HL-60/S4 treated with phorbol 12-myristate 13-acetate at 8.2 ng/mL for 4 days and 3 days (cell line): ENCODE data around the gene MUCL3.
"Not testable (repeated sequence)": the region's sequence is repeated elsewhere in the genome, so short reads cannot be mapped to it uniquely, and the experiment has no call there.

Experiments used
- in situ Hi-C: fragments of 300-500 bp; cut with MboI; formaldehyde crosslinking; loops from 2 replicates; pipeline ENCODE4 v1.15.0; 2022; ENCODE audit warnings: low sequenced_read_pairs

The MUCL3 gene

DNA sequence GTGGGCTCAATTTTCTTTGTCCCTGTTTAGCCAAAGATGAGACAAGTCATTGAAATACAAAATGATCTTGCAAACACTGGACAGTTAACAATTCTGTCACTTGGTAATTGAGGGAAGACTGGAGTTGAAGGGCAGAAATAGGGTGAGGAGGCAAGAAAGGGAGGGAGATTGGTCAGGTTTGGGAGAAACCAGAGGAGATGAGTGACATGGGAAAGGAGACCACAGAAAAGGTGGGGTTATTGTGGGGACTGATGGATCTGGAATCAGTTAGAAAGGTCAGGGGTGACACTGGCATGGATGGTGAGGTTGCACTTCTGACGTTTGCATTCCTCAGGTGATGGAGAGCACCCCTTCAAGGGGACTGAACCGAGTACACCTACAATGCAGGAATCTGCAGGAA lies 32.1 kb upstream of the MUCL3 start:
- in situ Hi-C loops, result no loop called here

DNA sequence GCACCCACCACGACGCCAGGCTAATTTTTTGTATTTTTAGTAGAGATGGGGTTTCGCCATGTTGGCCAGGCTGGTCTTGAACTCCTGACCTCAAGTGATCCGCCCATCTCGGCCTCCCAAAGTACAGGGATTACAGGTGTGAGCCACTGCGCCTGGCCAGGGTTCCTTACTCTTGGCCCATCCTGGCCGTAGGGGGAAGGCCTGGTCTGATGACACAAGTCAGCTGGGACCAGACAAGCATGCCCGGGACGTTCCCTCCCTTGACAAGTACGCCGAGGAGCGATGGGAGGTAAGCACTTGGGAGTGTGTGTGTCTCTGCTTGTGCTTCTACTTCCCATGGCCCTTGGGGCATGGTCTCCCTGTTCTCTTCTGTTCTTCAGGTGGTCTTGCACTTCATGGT lies 30.3 kb upstream of the MUCL3 start:
- in situ Hi-C loops, result not testable (repeated sequence)

DNA sequence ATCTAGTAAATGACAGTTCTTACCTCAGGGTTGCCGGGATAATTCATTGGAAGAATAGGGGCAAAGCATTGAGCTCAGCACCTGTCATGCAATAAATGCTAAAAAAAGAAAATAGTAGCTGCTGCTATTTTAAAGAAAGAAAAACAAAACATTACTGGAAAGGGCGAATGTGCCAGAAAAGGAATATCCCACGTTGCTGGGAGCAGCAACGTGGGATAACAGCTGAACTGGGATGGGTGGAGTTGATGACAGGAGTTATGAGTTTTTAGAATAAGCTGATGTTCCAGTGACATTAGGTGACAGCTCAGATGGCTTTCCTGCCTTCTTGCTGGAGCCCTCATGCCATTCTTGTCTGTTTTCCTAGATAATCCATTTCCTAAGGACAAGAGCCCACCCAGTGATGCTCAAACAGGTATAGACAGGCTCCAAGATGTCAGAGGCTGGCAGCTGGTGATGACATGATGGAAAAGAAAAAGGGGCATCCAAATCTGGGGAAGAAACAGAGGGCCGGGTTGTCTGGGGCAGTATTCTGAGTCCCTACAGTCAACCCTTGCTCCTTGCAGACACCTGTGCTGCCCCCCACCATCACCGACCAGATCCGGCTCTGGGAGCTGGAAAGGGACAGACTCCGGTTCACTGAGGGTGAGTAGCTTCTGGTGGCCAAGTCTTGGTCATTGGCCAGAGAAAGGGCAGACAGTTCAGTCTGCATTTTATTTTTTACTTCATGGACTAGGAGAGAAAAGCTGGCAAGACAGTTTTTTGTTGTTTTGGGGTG lies 27.8 kb upstream of the MUCL3 start:
- in situ Hi-C loops, result no loop called here

DNA sequence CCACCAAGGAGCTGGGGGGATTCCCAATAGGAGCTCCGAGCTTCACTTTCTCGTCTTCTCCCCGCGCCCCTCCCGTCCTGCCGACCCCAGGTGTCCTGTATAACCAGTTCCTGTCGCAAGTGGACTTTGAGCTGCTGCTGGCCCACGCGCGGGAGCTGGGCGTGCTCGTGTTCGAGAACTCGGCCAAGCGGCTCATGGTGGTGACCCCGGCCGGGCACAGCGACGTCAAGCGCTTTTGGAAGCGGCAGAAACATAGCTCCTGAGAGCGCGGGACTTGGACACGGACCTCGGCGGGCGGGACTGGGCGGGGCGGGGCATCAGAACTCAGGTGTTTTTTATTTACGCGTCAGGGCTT lies 27.1 kb upstream of the MUCL3 start:
- in situ Hi-C loops, result no loop called here

DNA sequence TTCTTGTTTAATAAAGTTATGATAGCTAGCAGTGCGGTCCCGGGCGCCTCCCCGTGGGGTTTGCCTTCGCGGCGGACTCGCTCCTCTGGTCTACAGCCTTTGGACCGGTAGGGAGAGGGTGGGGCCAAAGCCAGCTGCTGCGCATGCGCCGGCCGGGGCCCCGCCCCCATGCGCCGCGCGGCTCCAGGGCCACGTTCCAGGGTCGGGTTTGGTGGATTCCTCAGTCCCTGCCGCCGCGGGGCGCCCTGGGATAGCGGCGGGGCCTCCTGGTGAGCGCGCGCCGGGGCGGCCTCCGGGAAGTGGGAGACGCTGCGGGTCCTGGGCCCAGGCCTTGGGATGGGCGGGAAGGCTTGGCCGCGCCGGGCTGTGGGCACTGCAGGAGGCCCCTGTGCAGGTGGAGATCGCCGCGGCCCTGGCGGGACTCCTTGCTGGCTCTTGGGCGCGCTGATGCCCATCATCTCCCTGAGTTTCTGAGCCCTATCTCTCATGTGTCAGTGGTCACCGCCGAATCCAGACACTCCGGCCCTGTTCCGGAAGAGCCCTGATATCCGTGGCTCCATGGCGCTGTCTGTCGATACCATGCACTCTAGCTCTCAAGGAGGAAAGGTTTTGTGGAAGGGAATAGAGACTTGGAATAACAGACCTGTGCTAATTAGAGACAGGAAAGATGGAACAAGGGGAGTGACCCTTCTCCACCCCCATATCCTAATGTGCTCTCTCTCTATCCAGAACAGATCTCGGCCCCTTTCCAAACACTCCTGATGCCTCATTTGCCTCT lies 26.5 kb upstream of the MUCL3 start, which contains the start of gene VARS2:
TSS of gene VARS2 (plus strand) at position 163 of the 778 bp plus-strand sequence. CDS start at position 762, 599 bp downstream.
- in situ Hi-C loops, result no loop called here

DNA sequence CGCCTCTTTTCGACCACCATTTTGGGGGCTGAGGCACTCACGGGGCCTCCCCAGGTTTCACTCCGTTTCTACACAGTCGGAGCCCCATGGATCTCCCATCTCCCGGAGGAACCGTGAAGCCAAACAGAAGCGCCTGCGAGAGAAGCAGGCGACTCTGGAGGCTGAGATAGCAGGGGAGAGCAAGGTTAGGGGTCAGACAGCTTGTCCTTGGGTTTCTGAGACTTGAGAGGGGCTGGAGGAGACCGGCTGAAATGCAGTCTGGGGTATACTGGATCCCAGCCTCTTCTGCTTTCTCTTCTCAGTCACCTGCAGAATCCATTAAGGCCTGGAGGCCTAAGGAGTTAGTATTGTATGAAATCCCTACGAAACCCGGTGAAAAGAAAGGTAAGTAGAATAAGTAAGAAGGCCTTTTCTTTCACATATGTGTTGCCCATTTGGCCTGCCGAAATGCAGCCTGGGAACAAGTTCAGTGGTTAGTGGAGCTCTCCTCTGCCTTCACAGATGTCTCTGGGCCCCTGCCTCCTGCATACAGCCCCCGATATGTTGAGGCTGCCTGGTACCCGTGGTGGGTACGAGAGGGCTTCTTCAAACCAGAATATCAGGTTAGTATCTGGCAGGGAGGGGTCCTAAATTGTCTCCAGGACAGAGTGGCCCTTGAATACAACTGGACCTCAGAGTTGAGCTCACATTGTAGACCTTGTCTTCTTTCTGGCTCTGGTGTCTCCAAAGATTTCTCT lies 25.8 kb upstream of the MUCL3 start:
- in situ Hi-C loops, result no loop called here

DNA sequence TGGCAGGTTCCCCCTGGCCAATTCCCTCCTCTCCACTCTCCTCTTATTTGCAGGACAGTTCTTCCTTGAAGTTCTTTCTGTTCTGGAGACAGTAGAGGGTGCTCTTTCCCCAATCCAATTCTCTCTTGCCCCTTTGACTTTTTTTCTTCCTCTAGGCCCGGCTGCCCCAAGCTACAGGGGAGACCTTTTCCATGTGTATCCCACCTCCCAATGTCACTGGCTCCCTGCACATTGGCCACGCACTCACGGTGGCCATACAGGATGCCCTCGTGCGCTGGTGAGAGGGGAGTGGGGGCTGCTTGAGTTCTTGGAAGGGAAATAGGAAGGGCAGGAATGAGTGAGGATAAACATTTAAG lies 25.2 kb upstream of the MUCL3 start:
- in situ Hi-C loops, result no loop called here

DNA sequence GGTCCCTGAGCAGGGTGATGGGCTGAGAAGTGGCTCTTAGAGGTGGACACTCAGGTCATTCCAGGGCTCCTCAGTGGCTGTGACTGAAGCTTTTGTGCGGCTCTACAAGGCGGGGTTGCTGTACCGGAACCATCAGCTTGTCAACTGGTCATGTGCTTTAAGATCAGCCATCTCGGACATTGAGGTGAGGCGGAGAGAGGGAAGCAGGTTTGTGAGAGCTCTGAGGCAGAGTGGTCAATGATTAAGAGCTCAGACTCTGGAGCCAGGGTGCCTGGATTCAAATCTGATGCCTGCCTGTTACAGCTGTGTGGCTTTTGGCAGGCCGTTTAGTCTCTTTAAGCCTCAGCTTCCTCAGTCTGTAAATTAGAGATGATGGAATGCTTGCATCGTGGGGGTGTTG lies 23.7 kb upstream of the MUCL3 start:
- in situ Hi-C loops, result no loop called here

DNA sequence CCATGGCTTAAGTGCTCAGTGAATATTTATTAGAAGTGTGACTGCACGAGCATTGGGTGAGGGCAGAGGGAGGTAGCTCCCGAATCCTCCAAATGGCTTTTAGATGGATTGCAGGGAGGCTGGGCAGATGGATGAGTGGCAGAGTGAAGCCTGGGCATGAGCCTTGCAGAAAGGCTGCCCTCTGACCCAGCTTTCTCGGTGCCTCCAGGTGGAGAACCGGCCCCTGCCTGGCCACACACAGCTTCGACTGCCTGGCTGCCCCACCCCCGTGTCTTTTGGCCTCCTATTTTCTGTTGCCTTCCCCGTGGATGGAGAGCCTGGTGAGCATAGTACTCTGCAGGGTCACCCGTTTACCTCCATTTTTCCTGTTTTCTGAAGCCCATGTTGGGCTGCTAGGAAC lies 23.3 kb upstream of the MUCL3 start:
- in situ Hi-C loops, result no loop called here

DNA sequence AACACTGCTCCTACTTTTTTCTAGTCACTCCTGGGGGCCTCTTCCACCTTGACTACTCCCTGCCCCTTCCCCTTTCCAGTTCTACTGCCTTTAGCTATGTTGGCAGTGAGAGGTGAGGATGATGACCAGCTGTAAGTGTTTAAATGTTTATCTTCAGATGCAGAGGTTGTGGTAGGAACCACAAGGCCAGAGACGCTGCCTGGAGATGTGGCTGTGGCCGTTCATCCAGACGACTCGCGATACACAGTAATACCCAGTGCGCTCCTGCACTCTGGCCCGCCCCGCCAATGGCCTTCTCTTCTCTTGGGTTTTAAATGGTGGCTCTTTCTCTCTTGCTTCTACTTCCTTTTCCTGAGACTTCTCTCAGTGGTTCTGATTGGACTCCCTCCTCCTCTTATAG lies 22.1 kb upstream of the MUCL3 start:
- in situ Hi-C loops, result no loop called here

DNA sequence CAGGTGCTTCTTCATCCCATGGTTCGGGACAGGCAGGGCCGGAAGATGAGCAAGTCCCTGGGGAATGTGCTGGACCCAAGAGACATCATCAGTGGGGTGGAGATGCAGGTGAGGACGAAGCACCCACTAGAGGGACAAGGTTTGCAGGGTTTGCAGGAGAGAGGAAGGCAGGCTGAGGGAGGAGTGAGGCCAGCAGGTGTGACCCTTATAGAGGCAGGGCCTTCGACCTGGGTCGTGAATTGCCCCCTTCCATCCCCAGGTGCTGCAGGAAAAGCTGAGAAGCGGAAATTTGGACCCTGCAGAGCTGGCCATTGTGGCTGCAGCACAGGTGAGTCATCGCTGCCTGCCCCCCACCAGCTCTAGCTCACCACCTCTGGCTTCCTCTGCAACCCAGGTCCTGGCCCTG lies 18.3 kb upstream of the MUCL3 start:
- in situ Hi-C loops, result no loop called here

DNA sequence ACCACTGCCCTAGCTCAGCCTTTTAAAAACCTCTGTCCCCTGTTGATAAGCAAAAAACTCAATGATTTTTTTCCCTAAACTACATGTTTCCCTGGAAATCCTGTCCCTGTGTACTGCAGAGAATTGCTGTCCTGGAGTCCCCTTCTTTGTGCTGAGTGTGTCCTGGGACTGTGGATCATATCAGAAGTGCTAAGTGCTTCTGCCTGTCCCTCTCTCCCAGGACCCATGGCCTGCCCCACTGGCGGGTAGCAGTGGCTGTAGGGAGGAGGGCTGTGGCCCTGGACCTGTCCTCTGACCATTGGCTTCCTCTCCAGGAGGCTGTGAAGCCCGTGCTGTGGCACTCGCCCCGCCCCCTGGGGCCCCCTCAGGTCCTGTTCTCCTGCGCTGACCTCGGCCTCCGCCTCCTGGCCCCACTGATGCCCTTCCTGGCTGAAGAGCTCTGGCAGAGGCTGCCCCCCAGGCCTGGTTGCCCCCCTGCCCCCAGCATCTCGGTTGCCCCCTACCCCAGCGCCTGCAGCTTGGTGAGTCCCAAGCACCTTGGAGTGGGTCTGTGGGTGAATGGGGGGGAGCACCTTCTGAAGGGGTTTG lies 16.6 kb upstream of the MUCL3 start:
- in situ Hi-C loops, result not testable (repeated sequence)

DNA sequence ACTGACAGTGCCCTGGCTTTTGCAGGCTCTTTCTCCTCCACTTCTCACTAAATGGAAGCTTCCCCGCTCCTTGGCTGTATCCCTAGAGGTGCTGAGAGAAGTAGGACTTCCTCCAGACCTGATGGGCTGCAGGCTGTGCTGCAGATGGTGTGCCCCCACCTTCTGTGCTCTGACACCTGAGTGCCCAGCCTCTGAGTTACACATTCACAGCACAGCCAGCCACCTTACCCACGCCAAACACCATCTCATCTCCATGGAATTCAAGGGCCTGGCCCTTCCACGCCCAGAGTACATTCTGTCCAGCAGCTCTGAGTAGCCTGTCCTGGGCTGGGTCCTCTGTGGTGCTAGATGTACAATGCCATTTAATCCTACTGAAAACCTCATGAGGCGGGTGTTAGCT lies 14.1 kb upstream of the MUCL3 start:
- in situ Hi-C loops, result no loop called here

DNA sequence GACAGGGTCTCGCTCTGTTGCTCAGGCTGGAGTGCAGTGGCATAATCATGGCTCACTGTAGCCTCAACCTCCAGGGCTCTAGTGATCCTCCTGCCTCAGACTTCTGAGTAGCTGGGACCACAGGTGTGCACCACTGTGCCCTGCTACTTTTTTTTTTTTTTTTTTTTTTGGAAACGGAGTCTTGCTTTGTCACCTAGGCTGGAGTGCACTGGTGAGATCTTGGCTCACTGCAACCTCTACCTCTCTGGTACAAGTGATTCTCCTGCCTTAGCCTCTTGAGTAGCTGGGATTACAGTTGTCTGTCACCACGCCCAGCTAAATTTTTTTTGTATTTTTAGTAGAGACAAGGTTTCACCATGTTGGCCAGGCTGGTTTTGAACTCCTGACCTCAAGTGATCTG lies 13.7 kb upstream of the MUCL3 start:
- in situ Hi-C loops, result not testable (repeated sequence)

DNA sequence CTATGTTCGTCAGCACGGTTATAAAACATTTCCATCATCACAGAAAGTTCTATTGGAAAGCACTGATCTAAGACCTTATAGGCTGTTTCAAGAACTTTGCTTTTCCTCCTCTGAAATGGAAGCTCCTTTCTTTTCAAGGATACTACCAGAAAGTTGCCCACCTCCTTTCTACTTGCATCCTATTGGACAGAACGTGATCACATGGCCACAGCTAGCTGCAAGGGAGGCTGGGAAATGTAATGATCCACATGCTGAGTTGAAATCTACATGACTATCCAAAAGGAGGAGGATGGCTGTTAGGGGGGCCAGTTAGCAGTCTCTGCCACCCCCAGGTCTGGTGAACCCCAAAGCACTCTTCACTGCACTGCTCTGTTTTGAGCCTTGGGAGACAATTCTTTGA lies 12.1 kb upstream of the MUCL3 start:
- in situ Hi-C loops, result no loop called here

DNA sequence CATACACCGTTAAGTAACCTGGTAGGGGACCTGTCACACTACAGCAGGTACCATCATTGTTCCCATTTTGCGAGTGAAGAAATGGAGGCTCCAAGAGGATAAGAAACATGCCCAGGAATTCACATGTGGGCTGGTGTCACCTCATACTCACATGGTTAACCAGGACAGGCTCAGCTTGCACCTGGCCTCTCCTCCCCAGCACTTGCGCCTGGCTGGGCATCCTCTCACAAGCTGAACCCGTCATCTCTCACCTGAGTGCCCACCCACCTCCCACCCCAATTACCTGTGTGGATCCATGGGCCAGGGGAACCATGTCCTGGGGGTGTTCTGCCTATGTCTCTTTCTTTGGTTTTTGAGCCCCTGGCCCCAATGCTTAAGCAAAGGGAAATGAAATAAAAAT lies 10.3 kb upstream of the MUCL3 start:
- in situ Hi-C loops, result no loop called here

DNA sequence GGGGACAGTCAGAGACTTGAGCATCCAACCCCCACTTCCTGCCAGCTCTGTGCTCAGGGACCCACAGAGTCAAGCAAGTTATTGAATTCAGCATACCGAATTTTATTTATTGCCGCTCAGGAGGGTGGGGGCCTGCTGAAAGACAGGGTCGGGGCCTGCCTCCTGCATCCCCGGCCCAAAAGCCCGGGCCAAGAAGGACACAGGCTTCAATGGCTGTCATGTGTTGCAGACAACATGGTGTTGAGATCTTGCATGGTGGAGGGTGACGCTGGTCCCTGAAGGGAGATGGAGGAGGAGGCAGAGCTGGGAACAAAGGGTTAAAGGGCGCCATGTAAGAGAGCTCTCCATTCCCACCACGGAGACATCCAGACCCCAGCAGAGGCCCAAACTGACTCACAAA lies 9.5 kb upstream of the MUCL3 start:
- in situ Hi-C loops, result no loop called here

DNA sequence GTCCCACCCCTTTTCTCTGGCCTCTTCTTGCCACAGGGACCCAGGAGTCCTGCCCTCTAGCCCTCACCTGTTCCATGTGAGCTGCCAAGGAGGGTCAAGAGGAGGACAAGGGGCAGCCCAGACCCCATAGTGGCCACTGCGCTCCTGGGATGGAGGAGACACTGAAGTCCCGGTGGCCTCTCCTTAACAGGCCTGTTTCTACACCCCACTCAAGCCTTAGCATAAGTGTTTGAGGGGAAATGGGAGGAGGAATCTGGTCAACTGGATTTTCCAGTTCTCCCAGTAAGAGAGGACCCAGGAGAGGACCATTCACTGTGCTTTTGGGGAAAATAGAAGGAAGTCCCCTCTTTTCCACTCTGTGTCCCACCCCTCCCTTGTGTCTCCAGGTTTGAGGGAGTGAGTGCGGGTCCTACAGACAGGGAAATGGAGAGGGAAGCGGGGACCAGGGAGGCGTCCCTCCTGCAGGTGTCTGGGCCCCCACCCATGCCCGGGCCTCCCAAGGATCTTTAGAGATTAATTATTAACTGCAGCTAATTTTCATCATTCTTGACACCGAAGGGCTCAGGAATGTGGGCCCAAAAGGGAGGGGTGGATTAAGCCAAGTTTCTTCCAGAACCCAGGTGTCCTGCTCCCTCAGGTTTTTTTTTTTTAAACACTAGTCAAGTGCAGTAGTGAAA lies 8.7 kb upstream of the MUCL3 start, which contains the start of gene SFTA2:
TSS of gene SFTA2 (minus strand) at position 202 of the 677 bp plus-strand sequence. CDS start at position 128, 74 bp downstream.
- in situ Hi-C loops, result no loop called here

DNA sequence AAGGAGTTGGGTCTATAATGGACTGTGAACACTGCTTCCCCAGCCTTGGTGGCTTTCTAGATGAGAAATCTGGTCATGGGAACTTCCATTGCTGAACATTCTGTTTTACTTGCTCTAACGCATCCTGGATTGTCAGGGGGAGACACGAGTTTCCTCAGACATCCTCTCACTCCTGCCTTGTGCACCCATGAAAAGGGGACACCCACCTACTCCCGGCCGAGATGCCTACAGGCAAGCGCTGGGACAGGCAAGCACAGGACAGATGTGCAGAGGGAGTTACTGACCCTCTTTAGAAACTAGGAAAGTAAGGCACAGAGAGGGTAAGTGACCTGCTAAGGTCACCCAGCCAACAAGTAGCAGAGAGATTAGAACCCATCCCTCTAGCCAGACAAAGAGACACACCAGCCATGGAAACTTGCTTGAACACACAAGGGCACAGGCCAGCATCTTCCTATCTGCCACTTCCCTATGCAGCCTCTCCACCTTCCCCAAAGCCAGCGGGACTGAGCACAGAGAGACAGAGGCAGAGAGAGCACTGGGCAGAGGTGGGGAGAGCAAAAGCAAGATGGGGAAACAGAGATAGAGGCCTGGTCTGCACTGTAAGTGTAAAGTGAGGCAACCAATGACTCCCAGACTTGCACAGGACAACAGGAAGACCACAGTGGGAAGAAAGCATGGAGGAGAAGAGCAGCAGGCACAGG lies 8.0 kb upstream of the MUCL3 start:
- in situ Hi-C loops, result no loop called here

DNA sequence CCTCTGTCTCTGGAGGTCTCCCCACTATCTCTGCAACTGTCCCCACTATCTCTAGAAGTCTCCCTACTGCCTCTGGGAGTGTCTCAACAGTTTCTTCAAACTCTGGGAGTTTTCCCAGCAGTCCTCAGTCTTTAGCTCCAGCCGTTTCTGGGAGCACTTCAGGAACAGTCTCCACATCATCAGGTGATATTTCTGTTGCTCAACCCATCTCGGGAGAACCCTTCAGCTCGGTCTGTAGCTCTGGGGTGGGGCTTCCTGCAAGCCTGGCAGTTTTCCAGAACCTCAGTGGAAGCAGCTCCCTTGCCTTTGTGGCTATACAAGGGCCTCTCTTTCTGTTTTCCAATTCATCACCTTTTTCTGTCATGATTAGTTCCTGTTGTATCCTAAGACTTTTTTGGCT lies 5.8 kb upstream of the MUCL3 start:
- in situ Hi-C loops, result no loop called here
